HK-2 (cell line): ENCODE data around the gene NPBWR2.

Source experiments
- DNase-seq: peaks from one replicate; pipeline ENCODE4 v3.0.0-alpha.2; 2018; ENCODE audit not compliant: unreplicated experiment

The NPBWR2 gene

DNA sequence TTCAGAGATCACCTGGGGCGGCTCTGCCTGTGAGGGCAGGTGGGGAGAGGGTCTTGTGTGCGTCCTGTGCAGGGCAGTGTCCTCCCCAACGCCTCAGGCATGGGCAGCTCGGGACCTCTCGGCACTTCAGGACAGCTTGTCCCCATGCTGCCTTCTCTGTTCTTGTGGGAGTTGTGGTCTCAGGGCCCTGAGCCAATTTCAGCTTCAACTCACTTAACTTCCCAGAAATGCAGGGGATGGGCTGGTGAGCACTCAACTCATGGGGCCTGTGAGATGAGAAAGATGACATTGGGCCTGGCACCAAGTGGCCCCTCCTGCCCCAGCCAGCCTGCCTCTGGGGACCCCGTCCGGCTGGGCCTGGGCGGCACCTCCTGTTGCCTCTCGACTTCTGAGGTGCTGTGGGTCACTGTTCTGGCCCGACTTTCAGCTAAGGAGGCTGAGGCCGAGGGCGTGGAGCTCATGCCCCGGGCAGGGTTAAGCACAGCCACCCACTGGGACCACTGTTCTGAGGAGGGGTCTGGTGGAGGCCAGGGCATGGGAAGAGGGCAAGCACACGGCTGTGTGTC lies 34.8 kb downstream of the NPBWR2 start:
- DNase-seq, result no peak

DNA sequence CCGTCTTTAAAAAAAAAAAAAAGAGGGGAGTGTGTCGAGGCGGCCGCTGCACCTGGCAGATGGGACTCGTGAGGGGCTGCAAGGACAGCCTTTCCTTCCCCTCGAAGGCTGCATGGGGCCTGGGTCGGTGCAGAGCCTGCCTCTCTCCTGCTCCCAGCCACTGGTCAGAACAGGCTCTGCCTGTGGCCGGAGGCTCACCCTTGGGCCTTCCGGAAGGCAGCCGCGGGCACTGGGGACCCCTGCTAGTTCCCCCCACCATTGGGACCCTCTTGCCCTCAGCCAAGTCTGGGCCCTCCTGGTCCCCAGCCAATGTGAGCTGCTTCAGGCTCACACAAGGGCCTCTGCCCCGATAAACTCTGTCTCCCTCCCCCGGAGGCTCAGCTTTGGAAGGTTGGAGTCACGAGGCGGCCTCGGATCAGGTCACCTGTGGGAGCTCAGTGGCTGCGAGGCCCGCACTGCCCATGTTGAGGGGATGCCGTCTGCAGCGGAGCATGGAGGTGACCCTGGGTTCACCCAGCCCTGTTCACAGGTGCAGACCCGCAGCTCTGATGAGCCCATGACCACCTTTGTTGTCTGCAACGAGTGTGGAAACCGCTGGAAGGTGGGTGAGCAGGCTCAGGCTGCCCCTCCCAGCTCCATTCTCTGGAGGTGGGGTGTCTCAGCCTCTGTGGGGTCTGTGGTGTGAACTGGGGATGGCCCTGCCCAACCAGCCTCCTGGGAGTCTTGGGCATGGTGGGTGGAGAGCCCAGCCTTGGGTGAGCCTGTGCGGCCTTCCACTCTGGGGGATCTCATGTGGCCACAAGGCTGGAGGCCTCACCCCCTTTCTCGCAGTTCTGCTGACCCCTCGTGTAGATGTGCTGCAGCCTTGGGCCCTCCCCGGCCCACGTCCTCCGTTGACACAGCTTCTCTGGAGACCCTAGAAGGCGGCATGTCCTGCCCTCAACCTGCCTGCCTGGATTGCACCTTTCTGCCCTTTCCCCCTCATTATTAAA lies 35.7 kb downstream of the NPBWR2 start:
- DNase-seq, result no peak

DNA sequence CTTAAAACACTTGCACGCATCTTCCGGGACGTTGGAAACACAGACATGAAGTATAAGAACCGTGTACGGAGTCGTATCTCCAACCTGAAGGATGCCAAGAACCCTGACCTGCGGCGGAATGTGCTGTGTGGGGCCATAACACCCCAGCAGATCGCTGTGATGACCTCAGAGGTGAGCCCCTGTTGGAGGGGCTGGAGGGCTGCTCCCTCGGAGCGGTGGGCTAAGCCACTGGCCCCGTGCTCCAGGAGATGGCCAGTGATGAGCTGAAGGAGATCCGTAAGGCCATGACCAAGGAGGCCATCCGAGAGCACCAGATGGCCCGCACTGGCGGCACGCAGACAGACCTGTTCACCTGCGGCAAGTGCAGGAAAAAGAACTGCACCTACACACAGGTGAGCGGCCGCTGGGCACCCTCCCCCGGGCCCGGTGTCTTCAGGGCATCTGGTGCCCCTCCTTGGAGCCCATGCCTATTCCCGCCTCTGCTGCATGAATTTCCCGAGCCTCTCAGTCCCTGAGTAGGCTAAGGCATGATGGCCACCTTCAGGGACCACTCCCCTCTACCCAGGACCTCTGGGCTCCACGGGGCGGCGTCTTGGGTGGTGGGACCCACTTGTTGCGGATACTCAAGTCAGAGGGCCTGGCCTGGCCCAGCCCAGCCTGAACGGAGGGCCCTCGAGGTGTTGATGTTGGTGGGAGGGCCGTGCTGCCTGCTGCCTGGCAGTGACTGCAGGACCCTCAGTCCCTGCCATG lies 36.9 kb downstream of the NPBWR2 start:
- no peak for DNase-seq

DNA sequence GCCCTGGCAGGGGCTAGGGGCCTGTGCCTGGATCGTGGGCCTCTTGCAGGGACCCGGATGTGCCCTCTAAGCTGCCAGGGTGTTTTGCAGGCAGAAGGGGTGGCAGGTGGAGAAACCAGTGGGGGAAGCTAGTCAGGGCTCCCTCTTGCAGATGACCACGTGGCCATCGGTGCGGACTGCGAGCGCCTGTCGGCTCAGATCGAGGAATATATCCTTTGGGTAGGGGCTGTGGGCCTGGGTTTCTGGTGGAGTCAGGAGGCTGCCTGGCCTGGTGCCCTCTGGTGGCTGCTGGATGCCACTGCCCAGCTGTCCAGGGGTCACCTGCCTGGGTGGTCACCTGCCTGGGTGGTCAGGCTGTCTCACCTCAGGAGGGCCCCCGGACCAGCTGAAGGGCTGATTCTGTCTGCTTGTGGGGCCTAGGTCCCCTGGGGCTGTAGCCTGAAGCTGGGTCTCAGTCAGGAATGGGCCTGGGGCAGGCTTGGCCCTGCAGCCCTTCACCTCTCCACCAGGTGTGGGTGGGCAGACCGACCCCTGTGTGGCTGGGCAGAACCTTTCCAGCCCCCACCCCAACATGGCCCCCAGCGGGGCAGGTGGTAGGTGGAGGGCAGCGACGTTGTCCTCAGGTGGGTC lies 37.6 kb downstream of the NPBWR2 start:
- peak; percentile 60 for DNase-seq

DNA sequence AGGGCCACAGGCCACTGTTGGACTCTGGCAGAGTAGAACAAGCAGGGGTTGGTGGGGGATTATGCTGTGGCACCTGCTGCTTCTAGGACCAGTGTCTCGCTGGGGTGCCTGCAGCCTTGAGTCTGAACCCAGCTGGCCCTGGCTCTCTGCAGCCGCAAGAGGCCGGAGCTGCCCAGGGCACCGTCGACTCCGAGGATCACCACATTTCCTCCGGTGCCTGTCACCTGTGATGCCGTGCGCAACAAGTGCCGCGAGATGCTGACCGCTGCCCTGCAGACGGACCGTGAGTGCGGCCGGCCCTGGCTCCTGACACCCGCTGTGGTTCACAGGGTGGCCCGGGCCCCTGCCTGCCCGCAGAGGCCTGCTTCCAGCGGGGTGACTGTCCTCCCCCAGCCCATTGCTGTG lies 38.2 kb downstream of the NPBWR2 start:
- no peak for DNase-seq

DNA sequence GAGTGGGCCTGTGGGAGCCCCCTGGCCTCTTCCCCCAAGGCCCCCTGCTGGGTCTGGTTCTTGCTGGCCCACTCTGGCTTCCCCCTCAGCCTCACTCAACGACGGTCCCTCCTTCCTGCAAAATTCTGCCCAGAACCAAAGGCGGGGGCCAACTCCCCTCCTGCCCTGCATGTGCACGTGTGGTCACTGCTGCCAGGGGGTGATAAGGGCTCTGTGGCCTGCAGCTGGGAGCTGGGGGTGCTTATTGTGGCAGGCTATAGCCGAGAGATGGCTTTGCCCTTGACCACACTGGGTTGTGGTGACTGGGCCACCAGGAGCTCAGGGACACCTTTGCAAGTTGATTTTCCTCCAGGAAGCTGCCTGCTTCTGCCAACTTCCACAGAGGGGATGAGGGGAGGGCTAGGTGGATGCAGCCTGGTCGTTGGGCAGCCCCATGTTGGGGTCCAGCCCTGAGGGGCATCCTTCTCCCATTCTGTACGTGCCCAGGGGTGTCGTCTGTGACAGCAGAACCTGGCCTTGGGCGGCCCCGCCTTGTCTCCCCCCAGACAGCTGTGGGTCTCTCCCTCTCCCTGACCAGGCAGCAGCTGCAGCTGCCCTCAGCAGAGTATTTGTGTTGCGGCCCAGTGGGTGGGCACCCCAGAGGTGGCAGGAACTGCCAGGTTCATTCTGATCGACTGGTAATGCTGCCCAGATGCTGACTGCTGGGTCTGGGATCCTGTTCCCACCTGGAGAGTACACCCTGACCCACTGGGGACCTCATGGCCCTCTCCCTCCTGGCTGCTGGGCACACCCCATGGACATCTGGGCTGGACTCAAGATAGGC lies 38.8 kb downstream of the NPBWR2 start:
- DNase-seq, result no peak

DNA sequence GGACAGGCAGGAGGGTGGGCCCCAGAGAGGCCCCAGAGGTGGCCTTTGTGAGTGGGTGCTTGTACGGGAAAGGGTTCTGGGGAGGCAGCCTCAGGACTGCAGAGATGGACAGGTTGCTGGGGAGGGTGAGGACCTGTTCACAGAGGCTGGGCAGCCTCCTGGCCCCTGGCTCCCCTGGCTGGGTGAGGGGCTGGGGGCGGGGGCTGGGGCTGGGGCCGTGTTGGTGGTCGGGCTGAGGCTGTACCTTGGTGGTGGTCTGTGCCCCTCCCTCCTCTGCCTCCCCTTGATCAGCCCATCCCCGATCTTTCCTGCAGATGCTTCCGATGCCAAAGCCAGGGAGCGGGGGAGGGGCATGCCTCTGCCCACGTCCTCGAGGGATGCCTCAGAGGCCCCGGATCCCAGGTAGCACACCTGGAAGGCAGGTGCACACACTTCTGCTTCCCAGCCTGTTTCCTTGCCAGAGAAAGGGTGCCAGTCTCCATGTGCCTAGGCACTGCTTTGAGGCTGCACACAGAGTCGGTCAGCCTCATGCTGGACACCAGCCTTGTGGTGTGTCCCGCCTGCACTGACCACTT lies 39.5 kb downstream of the NPBWR2 start:
- no peak for DNase-seq

DNA sequence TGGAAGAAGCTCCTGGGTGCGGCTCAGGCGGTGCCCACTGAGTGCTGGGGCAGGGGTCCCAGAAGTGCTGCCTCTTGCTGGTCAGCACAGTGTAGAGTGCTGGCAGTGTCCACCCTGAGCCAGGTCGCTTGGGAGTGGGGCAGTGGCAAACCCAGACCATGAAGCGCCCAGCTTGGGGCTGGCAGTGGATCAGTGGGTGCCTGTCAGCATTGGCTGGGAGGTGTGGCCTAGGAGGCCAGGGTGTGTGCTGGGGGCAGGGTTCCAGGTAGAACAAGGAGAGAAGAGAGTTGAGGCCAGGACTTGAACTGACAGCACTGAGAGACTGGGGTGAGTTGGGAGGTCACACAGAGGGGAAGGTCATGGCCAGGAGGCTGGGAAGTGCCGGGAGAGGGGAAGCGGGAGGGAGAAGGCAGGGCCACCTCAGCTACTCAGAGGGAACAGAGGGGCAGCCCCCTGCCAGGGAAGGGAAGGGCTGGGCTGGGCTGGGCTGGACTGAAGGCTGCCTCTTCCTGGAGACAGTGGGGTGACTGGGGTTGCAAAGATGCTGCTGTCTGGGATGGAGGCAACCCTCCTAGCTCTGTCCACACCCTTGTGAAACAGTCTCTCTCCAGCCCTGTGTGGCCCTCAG lies 40.2 kb downstream of the NPBWR2 start:
- no peak for DNase-seq

DNA sequence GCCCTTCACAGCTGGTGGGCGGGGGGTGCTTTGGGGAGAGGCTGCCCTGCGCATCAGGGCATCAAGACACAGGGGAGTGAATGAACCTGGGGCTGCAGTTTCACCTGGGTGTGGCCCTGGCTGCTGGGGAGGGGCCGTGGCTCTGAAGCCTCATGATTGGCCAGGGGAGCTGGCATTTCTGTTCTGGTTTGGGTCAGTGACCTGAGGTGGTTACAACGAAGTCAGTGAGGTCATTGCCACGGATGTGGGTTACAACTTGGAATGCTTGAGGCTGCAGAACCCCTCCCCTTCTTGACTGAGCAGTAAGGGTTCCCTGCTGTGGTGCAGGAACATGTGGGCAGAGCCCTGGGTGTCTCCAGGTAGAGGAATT lies 41.4 kb downstream of the NPBWR2 start:
- DNase-seq, result peak; percentile 89

DNA sequence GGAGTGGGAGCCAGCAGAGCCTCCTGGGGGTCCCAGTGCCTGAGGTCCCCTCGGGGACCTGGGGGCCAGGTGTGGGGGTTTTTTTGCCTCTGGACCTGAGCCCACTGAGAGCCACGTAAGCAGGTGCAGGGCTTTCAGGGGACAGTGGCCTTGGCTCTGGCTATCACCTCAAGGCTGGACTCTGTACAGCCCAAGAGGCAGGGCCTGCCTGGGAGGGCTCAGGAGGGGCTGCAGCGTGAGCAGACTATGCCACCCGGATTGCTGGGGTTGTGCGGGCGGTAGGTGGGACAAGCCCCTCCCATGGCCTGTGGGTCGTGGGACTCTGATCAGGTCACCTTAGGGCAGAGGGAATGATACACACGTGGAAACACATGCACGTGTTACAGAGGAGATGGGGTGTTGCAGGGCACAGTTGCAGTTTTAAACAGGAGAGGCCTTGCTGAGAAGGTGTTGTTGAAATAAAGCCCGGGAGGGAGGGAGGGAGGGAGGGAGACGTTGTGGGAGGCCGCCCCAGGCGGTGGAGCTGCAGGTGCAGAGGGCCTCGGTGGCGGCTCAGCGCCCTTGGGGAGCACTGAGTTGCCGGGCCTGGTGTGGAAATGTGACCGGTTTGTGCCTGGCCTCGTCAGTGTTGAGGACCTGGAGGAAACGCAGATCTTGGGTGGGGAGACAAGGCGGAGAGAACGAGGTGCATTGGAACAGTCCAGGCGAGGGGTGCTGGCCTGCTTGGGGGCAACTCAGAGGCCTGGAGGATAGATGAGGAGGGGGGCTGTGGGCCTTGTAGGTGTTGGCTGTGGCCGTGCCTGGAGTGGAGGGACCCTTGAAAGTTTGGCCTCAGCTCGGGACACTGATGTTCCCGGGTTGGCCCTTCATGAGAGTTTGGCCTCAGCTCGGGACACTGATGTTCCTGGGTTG lies 42.0 kb downstream of the NPBWR2 start:
- no peak for DNase-seq

DNA sequence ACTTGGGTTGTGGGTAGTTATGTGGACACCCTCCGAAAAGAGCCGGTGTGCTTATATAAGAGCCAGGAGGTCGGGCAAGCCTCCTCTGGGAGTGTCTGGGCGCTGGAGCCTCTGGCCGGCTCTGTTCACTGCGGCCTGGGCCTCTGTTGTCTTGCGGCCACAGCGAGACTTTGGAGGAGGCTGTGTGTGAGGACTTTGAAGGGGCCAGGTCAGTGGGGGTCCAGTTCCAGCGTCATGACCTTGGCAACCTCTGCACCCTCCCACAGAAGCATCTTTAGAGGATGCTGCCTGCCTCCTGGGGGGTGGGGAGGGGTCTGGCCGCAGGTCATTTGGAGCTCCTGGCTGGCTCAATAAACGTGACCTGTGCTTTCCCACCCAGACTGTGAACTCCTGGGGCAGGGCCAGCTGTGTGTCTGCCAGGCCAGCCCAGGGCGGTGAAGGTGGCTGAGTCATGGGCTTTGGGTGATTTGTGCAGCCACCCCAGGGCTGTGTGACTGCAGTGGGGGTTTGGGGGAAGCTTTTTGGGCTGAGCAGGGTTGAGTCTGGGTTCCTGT lies 43.1 kb downstream of the NPBWR2 start:
- DNase-seq, result peak; percentile 76

DNA sequence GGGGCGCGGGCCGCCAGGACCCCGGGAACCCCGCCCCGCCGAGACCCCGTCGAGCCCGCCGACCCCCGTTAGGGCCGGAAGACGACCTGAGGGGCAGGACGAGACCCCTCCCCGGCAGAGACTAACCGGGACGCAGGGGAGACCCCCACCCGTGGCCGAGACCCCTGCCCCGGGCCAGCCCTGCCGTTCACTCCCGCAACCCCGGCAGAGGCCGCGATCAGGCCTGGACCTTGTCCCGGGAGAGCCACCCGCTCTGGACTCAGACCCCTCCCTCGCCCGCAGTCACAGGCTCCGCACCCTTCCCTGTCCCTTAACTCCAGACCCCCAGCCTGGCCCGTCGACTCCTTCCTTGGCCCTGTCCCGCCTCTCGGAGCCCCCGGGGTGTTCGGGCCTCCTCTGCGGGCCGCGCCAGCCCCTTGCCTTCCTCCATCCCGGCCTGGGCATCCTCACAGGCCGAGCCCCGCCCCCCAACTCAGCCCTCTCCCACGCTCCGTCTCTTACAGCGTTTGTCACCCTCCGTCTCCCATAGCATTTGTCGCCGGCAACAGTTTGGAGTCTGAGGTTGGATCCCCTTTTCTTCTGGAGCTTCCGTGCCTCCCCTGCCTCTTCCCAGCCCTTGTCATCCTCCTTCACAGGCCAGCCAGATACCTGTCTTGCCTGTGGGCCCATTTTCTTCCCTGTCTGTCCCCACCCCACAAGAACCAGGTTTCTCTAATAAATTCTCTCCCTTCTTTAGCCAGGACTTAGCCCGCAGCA lies 43.8 kb downstream of the NPBWR2 start:
- DNase-seq, result peak; percentile 57

DNA sequence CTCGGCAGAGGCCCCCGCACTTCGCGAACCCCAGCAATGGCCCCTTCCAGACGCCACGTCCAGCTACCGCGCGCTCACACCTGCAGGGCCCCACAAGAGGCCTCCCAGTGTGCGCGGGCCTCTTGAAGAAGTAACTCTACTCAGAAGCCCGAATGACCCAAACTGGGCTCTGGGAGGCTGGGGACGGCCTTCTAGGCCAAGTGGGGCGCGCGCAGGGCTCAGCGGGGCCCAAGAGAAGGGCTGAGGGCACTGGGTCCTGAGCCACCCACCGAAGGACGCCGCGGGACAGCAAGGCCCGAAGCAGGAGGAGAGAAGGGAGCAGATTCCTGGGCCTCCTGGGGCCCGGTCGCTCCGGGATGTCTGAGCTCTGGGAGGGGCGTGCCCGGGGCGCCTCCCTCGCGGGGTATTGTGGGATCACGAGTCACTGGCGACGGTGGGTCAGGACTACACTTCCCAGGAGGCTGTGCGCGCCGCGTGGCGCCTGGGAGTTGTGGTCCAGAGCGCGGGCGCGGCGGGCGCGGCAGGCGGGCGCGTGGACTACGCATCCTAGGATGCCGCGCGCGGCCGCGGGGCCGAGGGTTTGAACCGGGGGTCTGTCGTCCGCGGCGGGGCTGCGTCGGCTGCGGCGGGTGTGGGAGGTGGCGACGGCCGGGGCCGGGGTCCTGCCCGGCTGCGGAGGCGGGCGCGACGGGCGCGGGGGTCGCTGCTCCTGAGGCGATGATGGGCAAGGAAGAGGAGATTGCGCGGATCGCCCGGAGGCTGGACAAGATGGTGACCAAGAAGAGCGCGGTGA lies 44.6 kb downstream of the NPBWR2 start, which contains the start of gene TCEA2:
Gene TCEA2, plus strand, starts transcription at position 603 of the 793 bp plus-strand sequence. Its CDS starts 115 bp downstream, at position 718.
- peak; percentile 99 for DNase-seq

DNA sequence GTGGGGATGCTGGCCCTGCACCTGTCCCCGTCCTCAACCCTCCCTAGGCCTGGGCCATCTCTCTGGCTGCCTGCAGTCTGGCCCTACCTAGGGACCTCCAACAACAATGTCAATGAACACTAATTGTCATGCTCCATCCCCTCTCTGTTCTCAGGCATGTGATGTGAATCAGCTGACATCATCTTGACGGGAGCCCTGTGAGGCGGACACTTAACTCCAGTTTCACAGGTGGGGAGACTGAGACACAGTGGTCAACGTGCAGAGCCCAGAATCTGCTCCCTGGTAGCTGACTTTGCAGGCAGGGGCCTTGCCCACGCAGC lies 45.1 kb downstream of the NPBWR2 start:
- DNase-seq, result no peak

DNA sequence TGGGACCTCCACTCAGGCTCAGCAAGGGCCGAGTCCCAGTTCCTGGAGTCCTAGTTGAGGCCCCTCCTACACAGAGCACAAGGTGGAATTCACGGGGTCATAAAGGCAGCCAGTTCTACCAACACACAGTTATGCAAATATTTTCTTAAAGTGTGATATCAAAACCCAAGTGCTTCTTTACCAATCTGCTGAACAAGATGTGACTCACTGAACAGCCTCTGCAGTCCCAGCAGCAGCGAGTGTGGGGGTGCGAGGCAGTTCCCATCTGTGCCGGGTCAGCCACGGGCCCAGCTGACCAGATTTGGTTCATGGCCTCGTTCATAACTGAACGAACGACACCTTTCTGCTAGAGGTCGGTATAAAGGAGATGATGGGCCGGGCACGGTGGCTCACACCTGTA lies 48.8 kb downstream of the NPBWR2 start:
- DNase-seq, result no peak

DNA sequence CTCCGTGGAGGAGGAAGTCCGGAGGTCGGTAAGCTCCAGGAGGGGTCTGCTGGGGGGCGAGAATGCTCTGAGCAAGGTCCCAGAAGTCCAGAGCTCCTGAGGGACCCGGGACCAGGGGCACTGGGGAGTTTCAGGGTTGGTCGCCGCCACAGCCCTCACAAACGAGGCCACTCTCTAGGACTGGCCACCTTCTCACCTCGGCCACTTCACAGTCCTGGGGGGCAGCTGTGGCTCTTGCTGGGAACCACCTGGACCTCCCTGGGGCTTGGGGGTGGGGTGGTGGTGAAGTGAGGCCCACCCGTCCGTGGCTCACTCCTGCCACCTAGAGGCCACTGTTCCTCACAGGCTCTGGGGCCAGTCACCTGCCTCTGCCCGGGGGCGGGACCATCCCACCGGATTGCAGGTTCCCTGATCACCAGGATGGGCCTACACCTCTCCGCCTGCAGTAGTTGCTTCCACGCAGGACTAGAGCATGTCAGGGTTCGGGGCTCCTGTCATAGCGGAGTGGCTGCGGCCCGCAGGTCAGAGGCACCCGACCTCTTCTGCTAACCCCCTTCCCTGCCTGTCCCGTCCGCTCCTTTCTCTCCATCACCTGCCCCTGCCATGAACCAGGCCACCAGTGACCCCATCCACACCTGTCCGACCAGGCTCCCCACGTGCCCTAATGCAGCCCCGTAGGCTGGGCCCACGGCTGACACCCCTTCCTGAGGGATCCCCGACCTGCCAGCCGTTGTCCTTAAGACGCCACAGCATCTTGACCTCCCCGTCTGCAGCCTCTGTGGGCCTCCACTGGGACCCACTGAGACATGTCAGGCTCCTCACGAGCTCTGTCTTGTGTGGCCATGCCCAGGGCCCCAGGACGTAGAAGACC lies 49.5 kb downstream of the NPBWR2 start:
- peak; percentile 86 for DNase-seq
